ENCODE data around the gene HECTD4.
"Not testable (repeated sequence)": the region's sequence is repeated elsewhere in the genome, so short reads cannot be mapped to it uniquely, and the experiment has no call there.

HECTD4 gene

GRCh38 chr12:112115259-112116045, 266.8 kb downstream of the HECTD4 start:
- no peak for DNase-seq

GRCh38 chr12:112112409-112113133, 269.7 kb downstream of the HECTD4 start:
- peak; percentile 22 for DNase-seq

- no peak for DNase-seq
Measured at GRCh38 chr12:112111931-112112330, 270.3 kb downstream of the HECTD4 start.

GRCh38 chr12:112110787-112111662, 271.2 kb downstream of the HECTD4 start:
- DNase-seq, result not testable (repeated sequence)
